Measurements from ENCODE around the gene OR2F1. TPM values are rescaled to one million over a fixed set of nuclear protein-coding genes. Genes with fewer than 3 reads are reported as not detected.
A peak's percentile ranks its signal among the peaks of the same experiment; 100 is the strongest.

Gene OR2F1
- total RNA-seq, 1 donor: 0.09 TPM

DNA sequence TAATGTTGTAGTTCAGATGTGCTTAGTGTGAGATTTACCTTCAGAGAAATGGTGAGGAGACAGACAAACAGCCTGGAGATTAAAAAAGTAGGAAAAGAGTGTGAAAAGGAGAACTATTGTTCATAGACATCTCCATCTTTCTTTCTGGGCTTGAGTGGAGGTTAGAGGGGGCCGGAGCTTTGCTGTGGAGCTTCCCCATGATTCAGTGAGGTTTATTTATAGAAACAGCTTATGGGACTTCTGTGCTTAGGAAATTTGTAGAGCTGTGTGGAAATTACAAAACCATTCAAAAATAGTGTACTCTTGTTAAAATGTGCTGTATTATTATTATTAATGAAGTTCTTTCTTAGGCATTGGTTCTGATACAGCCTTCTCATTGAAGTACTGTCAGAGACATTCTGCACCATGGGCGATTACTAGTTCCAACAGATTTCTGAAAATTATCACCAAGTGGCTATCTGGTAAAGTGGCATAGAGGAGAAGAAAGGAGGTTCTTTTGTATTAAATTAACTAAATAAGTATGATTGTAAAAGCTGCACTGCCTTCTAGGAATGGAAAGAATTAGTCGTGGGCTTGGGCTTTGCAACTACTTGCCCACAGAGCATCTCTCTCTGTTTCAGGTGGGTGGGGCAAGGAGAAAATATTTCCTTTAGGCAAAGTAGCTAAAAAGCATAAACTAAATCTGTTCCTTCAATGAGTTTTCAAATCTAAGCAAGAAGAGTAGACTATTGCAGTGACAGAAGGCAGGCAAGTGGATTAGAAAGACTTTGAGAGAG is 44.0 kb upstream of the OR2F1 start:
- no peak overlapping the region for H3K4me3 ChIP-seq (ENCODE audit: low read depth, low read length)
- no peak for DNase-seq (ENCODE audit: low read depth)
- TF ChIP-seq CTCF (IDR thresholded peaks at IDR 0.05; ENCODE audit: insufficient read depth, low read length): no peak

- DNase-seq (ENCODE audit: low read depth): no peak
- TF ChIP-seq CTCF (IDR thresholded peaks at IDR 0.05; ENCODE audit: insufficient read depth, low read length): no peak
- no peak overlapping the region for H3K4me3 ChIP-seq (ENCODE audit: low read depth, low read length)
These were observed 40.6 kb upstream of the OR2F1 start for GRCh38 chr7:143913945-143914615.

GRCh38 chr7:143914938-143915652 is 39.5 kb upstream of the OR2F1 start:
- TF ChIP-seq CTCF (IDR thresholded peaks at IDR 0.05; ENCODE audit: insufficient read depth, low read length): peak; percentile 10
- no peak for DNase-seq (ENCODE audit: low read depth)
- H3K4me3 ChIP-seq (ENCODE audit: low read depth, low read length): no peak overlapping the region

DNA sequence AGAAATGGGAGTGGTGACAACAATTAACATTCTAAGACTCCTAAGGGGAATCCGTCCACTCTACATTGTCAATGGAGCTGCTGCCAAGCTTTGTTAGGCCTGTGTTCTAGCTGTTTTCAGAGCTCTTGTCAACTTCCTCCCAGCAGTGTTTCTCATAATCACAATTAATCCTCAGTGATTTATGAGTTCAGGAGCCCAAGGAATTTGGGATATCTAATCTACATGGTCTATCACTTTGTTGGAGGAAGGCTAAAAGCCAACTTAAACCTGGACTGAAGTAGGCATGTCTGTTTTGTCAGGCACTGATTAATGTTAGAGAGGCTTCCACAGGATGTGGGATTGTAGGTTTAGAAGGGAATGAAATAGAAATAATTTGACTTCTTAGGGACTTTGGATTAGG is 29.8 kb upstream of the OR2F1 start:
- no peak for DNase-seq (ENCODE audit: low read depth)
- no peak for TF ChIP-seq CTCF (IDR thresholded peaks at IDR 0.05; ENCODE audit: insufficient read depth, low read length)
- H3K4me3 ChIP-seq (ENCODE audit: low read depth, low read length): no peak overlapping the region

GRCh38 chr7:143929224-143929920 is 25.3 kb upstream of the OR2F1 start:
- no peak for DNase-seq (ENCODE audit: low read depth)
- no peak for TF ChIP-seq CTCF (IDR thresholded peaks at IDR 0.05; ENCODE audit: insufficient read depth, low read length)

DNA sequence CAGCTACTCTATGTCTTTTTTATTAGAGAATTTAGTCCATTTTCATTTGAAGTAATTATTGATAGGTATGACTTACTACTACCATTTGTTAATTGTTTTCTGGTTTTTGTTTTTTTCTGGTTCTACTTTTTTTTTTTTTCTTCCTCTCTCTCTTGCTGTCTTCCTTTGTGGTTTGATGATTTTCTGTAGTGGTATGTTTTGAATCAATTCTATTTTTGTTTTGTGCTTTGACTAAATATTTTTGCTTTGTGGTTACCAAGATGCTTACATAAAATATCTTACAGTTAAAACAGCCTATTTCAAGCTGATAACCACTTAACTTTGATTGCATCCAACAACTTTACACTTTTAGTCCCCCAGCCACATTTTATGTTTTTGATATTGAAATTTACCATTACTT is 22.9 kb upstream of the OR2F1 start:
- no peak for TF ChIP-seq CTCF (IDR thresholded peaks at IDR 0.05; ENCODE audit: insufficient read depth, low read length)
- H3K4me3 ChIP-seq (ENCODE audit: low read depth, low read length): no peak overlapping the region
- no peak for DNase-seq (ENCODE audit: low read depth)

More at GRCh38 chr7:143929224-143929920, 25.3 kb upstream of the OR2F1 start:
- no peak overlapping the region for H3K4me3 ChIP-seq (ENCODE audit: low read depth, low read length)

Measured in fibroblast of the aortic adventitia (primary cell).